ENCODE results near the gene WDR45. TPM values are rescaled to one million over a fixed set of nuclear protein-coding genes. Genes with fewer than 3 reads are reported as not detected.
A peak's percentile ranks its signal among the peaks of the same experiment; 100 is the strongest.

WDR45 gene
- total and polyA plus RNA-seq, 2 of the 13 experiments (the other 11 are each of a cell fraction or from before 2014, with no cell fraction given), result 16.4 to 65.5 TPM

GRCh38 chrX:49100704-49101628 lies 21.3 kb upstream of the WDR45 start (continued):
- TF ChIP-seq, protein P1, sequence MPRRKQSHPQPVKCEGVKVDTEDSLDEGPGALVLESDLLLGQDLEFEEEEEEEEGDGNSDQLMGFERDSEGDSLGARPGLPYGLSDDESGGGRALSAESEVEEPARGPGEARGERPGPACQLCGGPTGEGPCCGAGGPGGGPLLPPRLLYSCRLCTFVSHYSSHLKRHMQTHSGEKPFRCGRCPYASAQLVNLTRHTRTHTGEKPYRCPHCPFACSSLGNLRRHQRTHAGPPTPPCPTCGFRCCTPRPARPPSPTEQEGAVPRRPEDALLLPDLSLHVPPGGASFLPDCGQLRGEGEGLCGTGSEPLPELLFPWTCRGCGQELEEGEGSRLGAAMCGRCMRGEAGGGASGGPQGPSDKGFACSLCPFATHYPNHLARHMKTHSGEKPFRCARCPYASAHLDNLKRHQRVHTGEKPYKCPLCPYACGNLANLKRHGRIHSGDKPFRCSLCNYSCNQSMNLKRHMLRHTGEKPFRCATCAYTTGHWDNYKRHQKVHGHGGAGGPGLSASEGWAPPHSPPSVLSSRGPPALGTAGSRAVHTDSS (CRISPR knock-in tag; conservative IDR thresholded peaks at IDR 0.05), result no peak
- TF ChIP-seq CERS6 (CRISPR knock-in tag; IDR thresholded peaks at IDR 0.05) (no peak), RNF219 (CRISPR knock-in tag; IDR thresholded peaks at IDR 0.05) (no peak), CBX5 (CRISPR knock-in tag; IDR thresholded peaks at IDR 0.05; ENCODE audit: borderline replicate concordance) (no peak; the same call in 1 of the 2 replicates), KLF16 (CRISPR knock-in tag; IDR thresholded peaks at IDR 0.05) (peak in 1 of 2 experiments; percentile 24; a peak in 1 of 4 replicates), ZNF768 (CRISPR knock-in tag; IDR thresholded peaks at IDR 0.05) (no peak), NBN (conservative IDR thresholded peaks at IDR 0.05) (no peak), NCOA1 (CRISPR knock-in tag; IDR thresholded peaks at IDR 0.05) (no peak), ZNF749 (CRISPR knock-in tag; IDR thresholded peaks at IDR 0.05; ENCODE audit: borderline replicate concordance) (0 out of 2 replicates have a peak, but pooled peaks have one; percentile 54), NR2C2 (CRISPR knock-in tag; IDR thresholded peaks at IDR 0.05; ENCODE audit: borderline replicate concordance) (0 out of 2 replicates have a peak, but pooled peaks have one; percentile 17), PAWR (CRISPR knock-in tag; IDR thresholded peaks at IDR 0.05; ENCODE audit: borderline replicate concordance) (no peak), SMAD3 (CRISPR knock-in tag; IDR thresholded peaks at IDR 0.05) (no peak; the same call in 1 of the 2 replicates), SP1 (IDR thresholded peaks at IDR 0.05) (no peak), SP1 (CRISPR knock-in tag; IDR thresholded peaks at IDR 0.05) (no peak; the same call in 1 of the 2 replicates), ZBTB3 (CRISPR knock-in tag; IDR thresholded peaks at IDR 0.05; ENCODE audit: borderline replicate concordance, low read depth) (no peak), CSRNP1 (CRISPR knock-in tag; IDR thresholded peaks at IDR 0.05) (0 out of 2 replicates have a peak, but pooled peaks have one; percentile 49), SAFB2 (CRISPR knock-in tag; IDR thresholded peaks at IDR 0.05; ENCODE audit: borderline replicate concordance, low read depth) (no peak), SMAD9 (CRISPR knock-in tag; IDR thresholded peaks at IDR 0.05) (no peak), ZSCAN22 (CRISPR knock-in tag; IDR thresholded peaks at IDR 0.05) (no peak), ZNF383 (CRISPR knock-in tag; IDR thresholded peaks at IDR 0.05; ENCODE audit: borderline replicate concordance) (no peak)
- TF ChIP-seq, protein P2, sequence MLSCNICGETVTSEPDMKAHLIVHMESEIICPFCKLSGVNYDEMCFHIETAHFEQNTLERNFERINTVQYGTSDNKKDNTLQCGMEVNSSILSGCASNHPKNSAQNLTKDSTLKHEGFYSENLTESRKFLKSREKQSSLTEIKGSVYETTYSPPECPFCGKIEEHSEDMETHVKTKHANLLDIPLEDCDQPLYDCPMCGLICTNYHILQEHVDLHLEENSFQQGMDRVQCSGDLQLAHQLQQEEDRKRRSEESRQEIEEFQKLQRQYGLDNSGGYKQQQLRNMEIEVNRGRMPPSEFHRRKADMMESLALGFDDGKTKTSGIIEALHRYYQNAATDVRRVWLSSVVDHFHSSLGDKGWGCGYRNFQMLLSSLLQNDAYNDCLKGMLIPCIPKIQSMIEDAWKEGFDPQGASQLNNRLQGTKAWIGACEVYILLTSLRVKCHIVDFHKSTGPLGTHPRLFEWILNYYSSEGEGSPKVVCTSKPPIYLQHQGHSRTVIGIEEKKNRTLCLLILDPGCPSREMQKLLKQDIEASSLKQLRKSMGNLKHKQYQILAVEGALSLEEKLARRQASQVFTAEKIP (CRISPR knock-in tag; IDR thresholded peaks at IDR 0.05; ENCODE audit: borderline replicate concordance), result no peak
